SKM-1 treated with dmso at 0.1 percent for 144 hours (cell line): ENCODE measurements around the gene PAQR6.
"Not testable (repeated sequence)": the region's sequence is repeated elsewhere in the genome, so short reads cannot be mapped to it uniquely, and the experiment has no call there.

Experiments used
- DNase-seq: peaks from one replicate; lab custom pipeline; 2025; ENCODE audit not compliant: unreplicated experiment; lab: John Stamatoyannopoulos, UW

Gene PAQR6

GRCh38 chr1:156232201-156232894 lies 15.5 kb downstream of the PAQR6 start:
- DNase-seq: no peak

- DNase-seq: no peak
These were observed 17.4 kb downstream of the PAQR6 start for GRCh38 chr1:156230473-156230837.

DNA sequence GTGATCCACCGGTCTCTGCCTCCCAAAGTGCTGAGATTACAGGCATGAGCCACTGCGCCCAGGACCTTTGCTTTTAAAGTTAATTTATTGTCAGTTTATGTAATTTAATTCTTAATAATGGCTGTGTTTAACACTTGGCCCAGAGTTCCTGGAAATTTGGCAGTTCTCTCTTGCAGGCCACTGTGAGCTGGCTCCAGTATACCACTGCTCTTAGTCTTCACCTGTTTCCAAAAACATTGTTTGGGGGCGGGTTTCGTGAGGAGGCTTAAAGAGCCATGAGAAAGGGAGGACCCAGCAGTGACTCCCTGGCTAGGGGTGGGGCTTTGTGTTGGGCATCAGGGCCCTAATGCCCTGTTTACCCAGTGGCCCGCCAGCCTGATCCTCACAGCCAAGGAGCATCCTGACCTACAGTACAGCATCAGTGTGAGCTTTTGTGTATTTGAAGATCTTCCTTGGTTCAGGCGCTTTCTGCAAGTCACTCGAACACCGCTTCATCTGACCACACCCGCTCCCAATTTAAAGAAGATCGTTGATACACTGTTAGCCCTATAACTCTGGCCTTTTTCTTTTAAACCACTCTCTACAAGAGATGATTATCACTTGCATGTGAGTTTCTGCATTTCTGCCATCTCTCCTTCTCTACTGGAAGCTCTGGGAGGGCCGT lies 17.9 kb downstream of the PAQR6 start:
- no peak for DNase-seq

GRCh38 chr1:156228501-156228900 lies 19.4 kb downstream of the PAQR6 start:
- DNase-seq: no peak

DNA sequence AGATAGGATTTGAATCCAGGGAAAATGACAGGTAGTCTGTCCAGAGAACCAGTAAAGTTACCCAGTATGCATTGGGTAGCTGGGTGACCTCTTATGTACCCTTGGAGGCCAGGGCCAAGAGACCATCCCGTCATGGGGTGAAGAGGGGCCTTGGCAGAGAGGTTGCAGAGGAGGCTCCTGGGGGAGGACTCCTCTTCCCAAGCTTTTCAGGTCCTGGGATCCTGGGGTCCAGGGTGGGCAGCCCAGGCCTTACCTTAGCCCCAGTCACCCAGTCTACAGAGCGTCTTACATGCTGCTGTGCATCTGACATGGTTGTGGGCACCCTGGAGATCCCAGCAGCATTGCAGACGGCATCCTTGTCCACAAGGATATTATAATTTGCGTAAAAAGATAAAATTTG lies 21.1 kb downstream of the PAQR6 start:
- DNase-seq: no peak

DNA sequence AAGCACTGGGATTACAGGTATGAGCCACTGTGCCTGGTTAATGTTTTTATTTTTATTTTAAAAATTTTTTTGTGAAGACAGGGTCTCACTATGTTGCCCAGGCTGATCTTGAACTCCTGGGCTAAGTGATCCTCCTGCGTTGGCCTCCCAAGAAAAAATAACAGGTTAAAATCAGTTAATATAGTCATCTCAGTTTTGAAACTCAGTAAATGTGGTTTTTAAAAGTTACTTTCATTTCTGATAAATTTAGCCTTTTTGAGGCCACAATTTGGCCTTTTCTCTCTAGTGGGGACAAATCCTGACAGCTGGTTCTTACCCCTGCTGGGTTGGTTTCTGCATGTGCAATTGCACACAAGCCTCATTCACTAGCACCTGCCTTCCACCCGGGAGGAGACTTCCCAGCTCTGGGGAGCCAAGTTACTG lies 21.7 kb downstream of the PAQR6 start:
- no peak for DNase-seq

DNA sequence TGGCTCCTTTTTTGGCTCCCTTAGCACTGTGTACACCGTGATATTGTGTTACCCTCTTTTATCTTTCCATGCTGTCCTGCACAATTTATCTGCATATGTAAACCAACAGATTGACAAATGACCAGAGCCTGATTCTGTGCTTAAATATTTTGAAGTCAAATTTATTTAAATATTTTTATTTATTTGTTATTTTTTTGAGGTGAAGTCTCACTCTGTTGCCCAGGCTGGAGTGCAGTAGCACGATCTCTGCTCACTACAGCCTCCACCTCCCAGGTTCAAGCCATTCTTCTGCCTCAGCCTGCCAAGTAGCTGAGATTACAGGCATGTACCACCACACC lies 22.2 kb downstream of the PAQR6 start:
- no peak for DNase-seq

GRCh38 chr1:156221986-156222692 lies 25.7 kb downstream of the PAQR6 start:
- DNase-seq: no peak

GRCh38 chr1:156220226-156220625 lies 27.6 kb downstream of the PAQR6 start:
- DNase-seq: no peak

DNA sequence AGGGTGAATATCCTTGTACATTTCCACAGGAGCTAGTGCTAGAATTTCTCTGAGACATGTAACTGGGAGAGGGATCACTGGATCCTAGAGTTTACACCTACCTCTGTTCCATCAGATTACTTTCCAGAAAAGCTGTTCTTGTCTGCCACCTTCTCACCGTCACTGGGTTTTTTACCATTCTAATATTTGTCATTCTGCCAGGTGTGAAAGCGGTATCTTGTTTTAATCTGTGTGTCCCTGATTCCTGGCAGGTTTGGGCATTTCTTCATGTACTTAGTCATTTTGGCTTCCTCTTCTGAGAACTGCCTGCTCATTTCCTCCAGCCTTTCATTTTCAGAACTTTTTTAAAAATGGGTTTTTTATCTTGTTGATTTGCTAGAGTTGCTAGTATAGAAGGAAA lies 30.0 kb downstream of the PAQR6 start:
- peak; percentile 11 for DNase-seq

- DNase-seq: not testable (repeated sequence)
These were observed 31.3 kb downstream of the PAQR6 start for GRCh38 chr1:156216361-156217086.

DNA sequence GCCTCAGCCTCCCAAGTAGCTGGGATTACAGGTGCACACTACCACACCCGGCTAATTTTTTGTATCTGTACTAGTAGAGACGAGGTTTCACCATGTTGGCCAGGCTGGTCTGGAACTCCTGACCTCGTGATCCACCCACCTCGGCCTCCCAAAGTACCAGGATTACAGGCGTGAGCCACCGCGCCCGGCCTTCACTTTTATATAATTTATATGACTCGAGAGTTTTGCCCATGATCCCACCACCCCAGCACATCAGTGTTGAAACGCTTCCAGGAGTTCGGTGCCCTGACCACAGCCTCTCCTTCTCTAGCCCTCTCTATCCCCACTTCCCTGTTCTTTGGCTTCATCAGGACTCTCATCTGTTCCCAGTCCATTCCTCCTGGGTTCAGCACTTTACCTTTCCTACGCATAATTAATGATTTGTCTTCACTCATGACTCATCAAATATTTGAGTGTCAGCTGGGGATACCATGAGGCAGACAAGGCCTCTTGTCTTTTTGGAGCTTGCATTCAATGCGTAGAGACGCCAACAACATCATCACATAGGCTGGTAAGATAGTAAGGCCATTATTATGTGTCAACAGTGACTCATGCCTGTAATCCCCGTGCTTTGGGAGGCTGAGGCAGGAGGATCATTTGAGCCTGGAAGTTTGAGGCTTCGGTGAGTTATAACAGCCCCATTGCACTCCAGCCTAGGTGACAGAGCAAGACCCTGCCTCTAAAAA lies 33.7 kb downstream of the PAQR6 start:
- no peak for DNase-seq

GRCh38 chr1:156213644-156213966 lies 34.3 kb downstream of the PAQR6 start:
- DNase-seq: no peak

DNA sequence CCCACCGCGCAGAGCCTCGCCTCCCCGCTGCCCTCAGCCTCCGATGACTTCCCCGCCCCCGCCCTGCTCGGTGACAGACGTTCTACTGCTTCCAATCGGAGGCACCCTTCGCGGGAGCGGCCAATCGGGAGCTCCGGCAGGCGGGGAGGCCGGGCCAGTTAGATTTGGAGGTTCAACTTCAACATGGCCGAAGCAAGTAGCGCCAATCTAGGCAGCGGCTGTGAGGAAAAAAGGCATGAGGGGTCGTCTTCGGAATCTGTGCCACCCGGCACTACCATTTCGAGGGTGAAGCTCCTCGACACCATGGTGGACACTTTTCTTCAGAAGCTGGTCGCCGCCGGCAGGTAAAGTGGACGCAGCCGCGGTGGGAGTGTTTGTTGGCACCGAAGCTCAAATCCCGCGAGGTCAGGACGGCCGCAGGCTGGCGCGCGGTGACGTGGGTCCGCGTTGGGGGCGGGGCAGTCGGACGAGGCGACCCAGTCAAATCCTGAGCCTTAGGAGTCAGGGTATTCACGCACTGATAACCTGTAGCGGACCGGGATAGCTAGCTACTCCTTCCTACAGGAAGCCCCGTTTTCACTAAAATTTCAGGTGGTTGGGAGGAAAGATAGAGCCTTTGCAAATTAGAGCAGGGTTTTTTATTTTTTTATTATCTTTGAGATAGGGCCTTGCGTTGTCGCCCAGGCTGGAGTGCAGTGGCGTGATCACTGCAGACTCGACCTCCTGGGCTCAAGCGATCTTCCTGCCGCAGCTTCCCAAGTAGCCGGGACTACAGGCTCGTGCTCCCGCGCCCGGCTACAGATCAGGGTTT lies 34.8 kb downstream of the PAQR6 start, which contains the start of gene PMF1:
Gene PMF1 (plus strand): TSS at position 175 of the 811 bp plus-strand sequence. CDS start 9 bp downstream, at position 184.
- DNase-seq: peak; percentile 97

- DNase-seq: no peak
These were observed 35.7 kb downstream of the PAQR6 start for GRCh38 chr1:156212130-156212529.

DNA sequence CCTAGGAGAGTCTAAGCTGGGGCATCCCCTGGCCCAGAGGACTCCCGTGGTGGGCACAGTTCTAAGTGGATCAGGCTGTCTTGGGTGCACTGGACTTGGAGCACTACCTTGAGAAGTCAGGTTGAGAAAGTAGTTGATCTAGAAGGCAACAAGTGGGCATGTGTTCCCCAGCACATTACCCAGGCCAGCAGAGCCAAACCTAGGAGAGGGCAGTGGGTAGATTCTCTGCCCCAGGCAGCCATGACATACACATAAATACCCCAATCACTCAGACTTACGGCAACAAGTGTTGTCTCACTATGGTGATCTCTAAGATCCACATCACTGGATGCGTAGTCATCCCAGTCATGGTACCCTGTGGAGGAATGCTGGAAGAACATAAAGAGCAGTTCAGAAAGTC lies 36.6 kb downstream of the PAQR6 start:
- DNase-seq: no peak

DNA sequence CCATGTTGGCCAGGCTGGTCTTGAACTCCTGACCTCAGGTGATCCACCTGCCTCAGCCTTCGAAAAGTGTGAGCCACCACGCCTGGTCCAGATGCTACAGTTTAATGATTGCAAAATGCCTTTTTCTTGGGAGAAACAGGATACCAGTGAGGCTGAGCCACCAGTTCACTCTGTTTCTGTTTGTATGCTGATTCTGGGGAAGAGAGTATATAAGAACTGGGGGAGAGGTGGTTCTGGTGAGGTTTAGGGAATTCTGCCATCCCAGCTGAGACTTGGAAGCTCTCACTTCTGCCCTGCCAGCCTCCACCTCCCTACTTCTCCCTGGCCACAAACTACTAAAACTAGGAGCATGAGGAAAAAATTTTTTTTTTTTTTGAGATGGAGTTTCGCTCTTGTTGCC lies 43.2 kb downstream of the PAQR6 start:
- no peak for DNase-seq

GRCh38 chr1:156203331-156203730 lies 44.5 kb downstream of the PAQR6 start:
- DNase-seq: no peak

DNA sequence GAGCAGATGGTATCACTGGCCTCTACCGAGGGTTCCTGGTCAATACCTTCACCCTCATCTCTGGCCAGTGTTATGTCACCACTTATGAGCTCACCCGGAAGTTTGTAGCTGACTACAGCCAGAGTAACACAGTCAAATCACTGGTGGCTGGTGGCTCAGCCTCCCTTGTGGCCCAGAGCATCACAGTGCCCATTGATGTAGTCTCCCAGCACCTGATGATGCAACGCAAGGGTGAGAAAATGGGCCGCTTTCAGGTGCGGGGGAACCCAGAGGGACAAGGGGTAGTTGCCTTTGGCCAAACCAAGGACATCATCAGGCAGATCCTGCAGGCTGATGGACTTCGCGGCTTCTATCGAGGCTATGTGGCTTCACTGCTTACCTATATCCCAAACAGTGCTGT lies 47.8 kb downstream of the PAQR6 start:
- DNase-seq: no peak

GRCh38 chr1:156198831-156199349 lies 49.0 kb downstream of the PAQR6 start:
- no peak for DNase-seq
